Panc1 (cell line): Measurements from ENCODE around the gene C19orf44. TPM values are rescaled to one million over a fixed set of nuclear protein-coding genes. Genes with fewer than 3 reads are reported as not detected.

Source experiments
- ATAC-seq: fragments of 200-7000 bp; cut with Tn5 transposase; 2 replicates; pipeline ENCODE4 v1.9.1; 2020; ENCODE audit warnings: mild to moderate bottlenecking, moderate library complexity
- BruUV-seq: library from RNA; stranded (reverse); fragments of 400-500 nt; replicated peaks from 2 replicates; lab custom pipeline; 2021; lab: Mats Ljungman, UMichigan
- CTCF ChIA-PET: fragments of 300-600 bp; sonication (Branson Sonifier 250); formaldehyde crosslinking; loops from one replicate; lab custom pipeline; 2022; ENCODE audit warnings: antibody characterized with exemption; lab: Charles Lee
- POLR2A ChIA-PET: fragments of 300-600 bp; sonication (Branson Sonifier 250); formaldehyde crosslinking; loops from one replicate; lab custom pipeline; 2022; ENCODE audit warnings: antibody characterized with exemption; lab: Charles Lee
- DNase-seq: peaks from one replicate; pipeline ENCODE4 v3.0.0-alpha.2; 2010; ENCODE audit warnings: low read depth, low spot score
- H3K27ac ChIP-seq: 2 replicates; pipeline ENCODE4 v1.5.1; 2011; ENCODE audit warnings: mild to moderate bottlenecking, low read length, inconsistent platforms
- H3K27me3 ChIP-seq: fragments of 200-500 bp; sonication (Bioruptor generic); 2 replicates; pipeline ENCODE4 v1.6.0; 2014; ENCODE audit warnings: low read length, inconsistent platforms; ENCODE audit not compliant: control insufficient read depth, insufficient read depth
- H3K36me3 ChIP-seq: fragments of 200-500 bp; sonication (Bioruptor generic); 2 replicates; pipeline ENCODE4 v1.5.1; 2014; ENCODE audit warnings: inconsistent platforms, mild to moderate bottlenecking, low read length, moderate library complexity; ENCODE audit not compliant: control insufficient read depth, insufficient read depth
- H3K4me1 ChIP-seq: 2 replicates; pipeline ENCODE4 v1.5.1; 2011; ENCODE audit warnings: inconsistent platforms, mild to moderate bottlenecking, low read length, moderate library complexity; ENCODE audit not compliant: control insufficient read depth, insufficient read depth
- H3K4me3 ChIP-seq, 2 experiments: 2 replicates each; pipeline ENCODE4 v1.5.1; 2011 to 2012; ENCODE audit warnings: low read depth in 2 of 2, low read length in 2 of 2, mild to moderate bottlenecking in 2 of 2, inconsistent platforms in 1 of 2, moderate library complexity in 1 of 2
- H3K9me3 ChIP-seq: fragments of 200-500 bp; sonication (Bioruptor generic); 2 replicates; pipeline ENCODE4 v1.5.1; 2014; ENCODE audit warnings: low read depth, mild to moderate bottlenecking, inconsistent platforms, low read length, moderate library complexity; ENCODE audit not compliant: control insufficient read depth, insufficient read depth
- POLR2AphosphoS5 ChIP-seq: IDR thresholded peaks from 2 replicates; pipeline ENCODE4 v1.6.1; 2012; ENCODE audit warnings: mild to moderate bottlenecking, low read depth, low read length, moderate library complexity
- SIN3A ChIP-seq: IDR thresholded peaks from 2 replicates; pipeline ENCODE4 v1.6.1; 2012; ENCODE audit warnings: low read depth, mild to moderate bottlenecking, low read length, moderate library complexity, borderline replicate concordance; ENCODE audit not compliant: insufficient read depth
- TCF7L2 ChIP-seq: IDR thresholded peaks from 2 replicates; pipeline ENCODE4 v1.6.1; 2011; ENCODE audit warnings: mild to moderate bottlenecking, low read depth, low read length, inconsistent platforms
- in situ Hi-C: cut with HindIII; loops from 2 replicates; pipeline ENCODE4 v1.10.0; 2016; ENCODE audit warnings: low sequenced_read_pairs, low pct_unique_long_range_greater_than_20kb
- intact Hi-C: fragments of 100-400 bp; cut with micrococcal nuclease; formaldehyde crosslinking; loops from one replicate; pipeline ENCODE4 v1.10.0; 2022; ENCODE audit not compliant: unreplicated experiment
- total RNA-seq: library from RNA; stranded (reverse); gene quantifications from one replicate; pipeline ENCODE4 v1.2.1, GENCODE V29; 2021; ENCODE audit not compliant: unreplicated experiment
- TF ChIP-seq, protein P1 (sequence below): fragments of 450-650 bp; IDR thresholded peaks from 2 replicates; pipeline ENCODE4 v1.5.1; 2017; ENCODE audit warnings: mild to moderate bottlenecking
- TF ChIP-seq, protein P2 (sequence below), 2 experiments: IDR thresholded peaks; 2 replicates each; pipeline ENCODE4 v1.6.1; 2011 to 2012; ENCODE audit warnings: low read depth in 2 of 2, control low read depth in 1 of 2, low read length in 1 of 2, mild to moderate bottlenecking in 1 of 2, moderate library complexity in 1 of 2; ENCODE audit not compliant: insufficient read depth in 1 of 2

Gene C19orf44
- total RNA-seq, 1 experiment from 2014 or later, result 4.4 TPM

- ATAC-seq (no peak), DNase-seq (no peak)
- in situ Hi-C loops (no loop called here), intact Hi-C loops (no loop called here)
- Histone ChIP-seq H3K9me3 (no peaks in the 10 kb centered on the region), H3K27me3 (no peaks in the 10 kb centered on the region), H3K4me3 (no peak overlapping the region), H3K36me3 (0 out of 2 replicates have a peak, but pooled peaks cover 3% of the 10 kb centered on the region), H3K4me1 (no peaks in the 10 kb centered on the region), H3K27ac (no peak overlapping the region)
- CTCF ChIA-PET, result no interaction called here
- TF ChIP-seq SIN3A, result no peak
- TF ChIP-seq, protein P1, sequence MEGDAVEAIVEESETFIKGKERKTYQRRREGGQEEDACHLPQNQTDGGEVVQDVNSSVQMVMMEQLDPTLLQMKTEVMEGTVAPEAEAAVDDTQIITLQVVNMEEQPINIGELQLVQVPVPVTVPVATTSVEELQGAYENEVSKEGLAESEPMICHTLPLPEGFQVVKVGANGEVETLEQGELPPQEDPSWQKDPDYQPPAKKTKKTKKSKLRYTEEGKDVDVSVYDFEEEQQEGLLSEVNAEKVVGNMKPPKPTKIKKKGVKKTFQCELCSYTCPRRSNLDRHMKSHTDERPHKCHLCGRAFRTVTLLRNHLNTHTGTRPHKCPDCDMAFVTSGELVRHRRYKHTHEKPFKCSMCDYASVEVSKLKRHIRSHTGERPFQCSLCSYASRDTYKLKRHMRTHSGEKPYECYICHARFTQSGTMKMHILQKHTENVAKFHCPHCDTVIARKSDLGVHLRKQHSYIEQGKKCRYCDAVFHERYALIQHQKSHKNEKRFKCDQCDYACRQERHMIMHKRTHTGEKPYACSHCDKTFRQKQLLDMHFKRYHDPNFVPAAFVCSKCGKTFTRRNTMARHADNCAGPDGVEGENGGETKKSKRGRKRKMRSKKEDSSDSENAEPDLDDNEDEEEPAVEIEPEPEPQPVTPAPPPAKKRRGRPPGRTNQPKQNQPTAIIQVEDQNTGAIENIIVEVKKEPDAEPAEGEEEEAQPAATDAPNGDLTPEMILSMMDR, result no peak
- TF ChIP-seq, protein P2, sequence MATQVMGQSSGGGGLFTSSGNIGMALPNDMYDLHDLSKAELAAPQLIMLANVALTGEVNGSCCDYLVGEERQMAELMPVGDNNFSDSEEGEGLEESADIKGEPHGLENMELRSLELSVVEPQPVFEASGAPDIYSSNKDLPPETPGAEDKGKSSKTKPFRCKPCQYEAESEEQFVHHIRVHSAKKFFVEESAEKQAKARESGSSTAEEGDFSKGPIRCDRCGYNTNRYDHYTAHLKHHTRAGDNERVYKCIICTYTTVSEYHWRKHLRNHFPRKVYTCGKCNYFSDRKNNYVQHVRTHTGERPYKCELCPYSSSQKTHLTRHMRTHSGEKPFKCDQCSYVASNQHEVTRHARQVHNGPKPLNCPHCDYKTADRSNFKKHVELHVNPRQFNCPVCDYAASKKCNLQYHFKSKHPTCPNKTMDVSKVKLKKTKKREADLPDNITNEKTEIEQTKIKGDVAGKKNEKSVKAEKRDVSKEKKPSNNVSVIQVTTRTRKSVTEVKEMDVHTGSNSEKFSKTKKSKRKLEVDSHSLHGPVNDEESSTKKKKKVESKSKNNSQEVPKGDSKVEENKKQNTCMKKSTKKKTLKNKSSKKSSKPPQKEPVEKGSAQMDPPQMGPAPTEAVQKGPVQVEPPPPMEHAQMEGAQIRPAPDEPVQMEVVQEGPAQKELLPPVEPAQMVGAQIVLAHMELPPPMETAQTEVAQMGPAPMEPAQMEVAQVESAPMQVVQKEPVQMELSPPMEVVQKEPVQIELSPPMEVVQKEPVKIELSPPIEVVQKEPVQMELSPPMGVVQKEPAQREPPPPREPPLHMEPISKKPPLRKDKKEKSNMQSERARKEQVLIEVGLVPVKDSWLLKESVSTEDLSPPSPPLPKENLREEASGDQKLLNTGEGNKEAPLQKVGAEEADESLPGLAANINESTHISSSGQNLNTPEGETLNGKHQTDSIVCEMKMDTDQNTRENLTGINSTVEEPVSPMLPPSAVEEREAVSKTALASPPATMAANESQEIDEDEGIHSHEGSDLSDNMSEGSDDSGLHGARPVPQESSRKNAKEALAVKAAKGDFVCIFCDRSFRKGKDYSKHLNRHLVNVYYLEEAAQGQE (IDR thresholded peaks at IDR 0.05; ENCODE audit: insufficient read depth in 1 of 2, low read depth in 2 of 2, low read length in 1 of 2), result no peak
- TF ChIP-seq TCF7L2, result no peak
- TF ChIP-seq POLR2AphosphoS5, result no peak
- no TSS peak for BruUV-seq
- POLR2A ChIA-PET, result no interaction called here
These were observed 29.0 kb downstream of the C19orf44 start for GRCh38 chr19:16524991-16525734.

DNA sequence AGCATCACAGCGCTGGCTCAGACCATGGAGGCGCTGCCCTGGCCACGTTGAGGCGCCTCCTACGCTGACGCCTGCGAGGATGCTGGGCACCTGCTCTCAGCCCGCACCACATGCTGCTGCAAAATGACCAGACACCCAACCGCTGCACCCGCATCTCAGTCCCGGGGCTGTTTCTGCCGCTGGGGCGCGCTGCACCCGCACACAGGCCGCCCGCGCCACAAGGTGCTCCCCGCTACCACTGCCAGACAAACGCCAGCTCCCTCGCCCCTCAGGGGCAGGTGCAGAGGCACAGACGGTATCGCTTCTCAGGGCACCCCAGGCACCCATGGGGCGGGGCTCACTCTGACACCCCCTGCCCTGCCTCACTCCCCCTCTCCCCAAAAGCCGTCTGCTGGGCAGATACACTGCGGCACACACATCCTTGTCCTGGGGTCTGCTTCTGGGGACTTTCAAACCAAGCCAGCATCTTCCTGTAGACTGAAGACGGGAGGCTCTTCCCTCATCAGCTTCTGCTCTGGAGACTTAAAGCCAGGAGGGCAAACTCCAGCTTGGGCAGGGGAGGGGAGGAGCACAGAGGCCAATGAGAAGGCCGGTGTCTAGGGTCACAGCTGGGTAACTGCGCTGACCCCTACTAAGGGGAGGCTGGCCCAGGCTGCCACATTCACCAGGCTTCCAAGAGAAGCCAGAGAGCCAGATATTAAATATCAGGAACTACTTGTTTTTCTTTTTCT is 29.7 kb downstream of the C19orf44 start:
- H3K36me3 ChIP-seq, result peaks cover 3% of the 10 kb centered on the region; the same call in 1 of the 2 replicates

More for the DNA sequence above, 29.7 kb downstream of the C19orf44 start:
- H3K9me3 ChIP-seq, result no peaks in the 10 kb centered on the region
- H3K27ac ChIP-seq, result no peak overlapping the region
- intact Hi-C loops, result no loop called here
- no peaks in the 10 kb centered on the region for H3K27me3 ChIP-seq
- no peak for ATAC-seq
- no TSS peak for BruUV-seq
- in situ Hi-C loops, result no loop called here
- H3K4me1 ChIP-seq, result no peaks in the 10 kb centered on the region
- ChIA-PET POLR2A (no interaction called here), CTCF (no interaction called here)
- TF ChIP-seq, protein P2 (IDR thresholded peaks at IDR 0.05; ENCODE audit: insufficient read depth in 1 of 2, low read depth in 2 of 2, low read length in 1 of 2), result no peak
- TF ChIP-seq TCF7L2 (no peak), SIN3A (no peak), POLR2AphosphoS5 (no peak)
- TF ChIP-seq, protein P1, result no peak
- DNase-seq, result no peak
- H3K4me3 ChIP-seq, result no peak overlapping the region
